ENCODE results near the gene WSB1. TPM values are rescaled to one million over a fixed set of nuclear protein-coding genes. Genes with fewer than 3 reads are reported as not detected.

WSB1 gene
- total RNA-seq, 1 experiment from 2014 or later: 93.1 TPM

DNA sequence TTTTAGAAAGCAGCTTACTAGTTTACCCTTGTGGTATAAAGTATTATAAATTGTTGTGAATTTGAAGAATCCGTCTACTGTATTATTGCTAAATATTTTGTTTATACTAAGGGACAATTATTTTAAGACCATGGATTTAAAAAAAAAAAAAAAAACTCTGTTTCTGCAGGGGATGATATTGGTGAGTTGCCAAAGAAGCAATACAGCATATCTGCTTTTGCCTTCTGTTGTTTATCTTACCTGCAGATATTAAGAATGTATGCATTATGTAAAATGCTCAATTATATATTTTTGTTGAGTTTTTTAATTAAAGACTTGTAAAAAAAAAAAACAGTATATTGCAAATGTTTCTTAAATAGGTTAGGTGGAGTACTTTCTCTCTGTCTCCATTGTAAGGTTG, 19.4 kb downstream of the WSB1 start:
- Mint-ChIP-seq H3K4me3 (ENCODE audit: unreplicated experiment) (no peak overlapping the region), H3K27me3 (ENCODE audit: insufficient read depth, unreplicated experiment) (no peaks in the 10 kb centered on the region), H3K36me3 (ENCODE audit: insufficient read depth, unreplicated experiment) (peaks cover 97% of the 10 kb centered on the region), H3K9me3 (ENCODE audit: unreplicated experiment) (no peaks in the 10 kb centered on the region), H3K27ac (ENCODE audit: low read depth, unreplicated experiment) (no peak overlapping the region), H3K4me1 (ENCODE audit: insufficient read depth, unreplicated experiment) (peaks cover 7% of the 10 kb centered on the region)
- POLR2A ChIA-PET: interaction anchor here (0.7 to 6.0 kb wide), 2 partner anchors 18 to 179 kb away, joined by 3 to 53 read pairs; partner anchors contain the start of gene WSB1
- no TSS peak for BruUV-seq (replicated peaks)
- CTCF ChIA-PET: interaction anchor here (0.7 to 5.4 kb wide), 5 partner anchors 19 to 321 kb away, joined by 3 to 33 read pairs (median 5); no protein-coding TSS in a partner anchor
- no peak for DNase-seq (ENCODE audit: unreplicated experiment)
- TF ChIP-seq, protein P1, sequence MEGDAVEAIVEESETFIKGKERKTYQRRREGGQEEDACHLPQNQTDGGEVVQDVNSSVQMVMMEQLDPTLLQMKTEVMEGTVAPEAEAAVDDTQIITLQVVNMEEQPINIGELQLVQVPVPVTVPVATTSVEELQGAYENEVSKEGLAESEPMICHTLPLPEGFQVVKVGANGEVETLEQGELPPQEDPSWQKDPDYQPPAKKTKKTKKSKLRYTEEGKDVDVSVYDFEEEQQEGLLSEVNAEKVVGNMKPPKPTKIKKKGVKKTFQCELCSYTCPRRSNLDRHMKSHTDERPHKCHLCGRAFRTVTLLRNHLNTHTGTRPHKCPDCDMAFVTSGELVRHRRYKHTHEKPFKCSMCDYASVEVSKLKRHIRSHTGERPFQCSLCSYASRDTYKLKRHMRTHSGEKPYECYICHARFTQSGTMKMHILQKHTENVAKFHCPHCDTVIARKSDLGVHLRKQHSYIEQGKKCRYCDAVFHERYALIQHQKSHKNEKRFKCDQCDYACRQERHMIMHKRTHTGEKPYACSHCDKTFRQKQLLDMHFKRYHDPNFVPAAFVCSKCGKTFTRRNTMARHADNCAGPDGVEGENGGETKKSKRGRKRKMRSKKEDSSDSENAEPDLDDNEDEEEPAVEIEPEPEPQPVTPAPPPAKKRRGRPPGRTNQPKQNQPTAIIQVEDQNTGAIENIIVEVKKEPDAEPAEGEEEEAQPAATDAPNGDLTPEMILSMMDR (IDR thresholded peaks at IDR 0.05; ENCODE audit: unreplicated experiment): no peak
- intact Hi-C loops (cut with micrococcal nuclease): no loop called here

DNA sequence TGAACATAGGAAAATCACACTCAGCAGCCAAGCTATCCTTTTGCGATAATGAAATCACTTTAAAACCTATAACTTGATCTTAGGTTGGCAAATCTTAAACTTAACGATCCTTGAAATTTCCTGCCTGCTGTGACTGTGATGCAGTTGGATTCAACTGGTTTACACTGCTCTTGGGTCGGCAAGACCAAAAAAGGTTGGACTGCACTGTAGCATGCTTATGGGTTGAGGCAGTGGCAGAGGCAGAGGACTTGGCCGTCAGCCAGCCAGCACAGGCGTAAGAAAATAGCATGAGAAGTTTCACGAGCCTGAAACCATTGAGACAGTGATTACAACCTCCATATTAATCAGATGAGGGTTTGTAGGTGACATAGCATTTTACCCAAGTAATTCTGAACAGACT, 21.4 kb downstream of the WSB1 start:
- CTCF ChIA-PET: interaction anchor here (0.6 to 5.4 kb wide), 5 partner anchors 12 to 78 kb away, joined by 3 to 33 read pairs (median 5); partner anchors contain the start of gene WSB1
- DNase-seq (ENCODE audit: unreplicated experiment): peak; percentile 28
- Mint-ChIP-seq H3K4me1 (ENCODE audit: insufficient read depth, unreplicated experiment) (peaks cover 17% of the 10 kb centered on the region), H3K27ac (ENCODE audit: low read depth, unreplicated experiment) (peak overlapping the region; percentile 54), H3K4me3 (ENCODE audit: unreplicated experiment) (no peak overlapping the region), H3K9me3 (ENCODE audit: unreplicated experiment) (no peaks in the 10 kb centered on the region), H3K36me3 (ENCODE audit: insufficient read depth, unreplicated experiment) (peaks cover 90% of the 10 kb centered on the region), H3K27me3 (ENCODE audit: insufficient read depth, unreplicated experiment) (no peaks in the 10 kb centered on the region)
- BruUV-seq (replicated peaks): no TSS peak
- TF ChIP-seq, protein P1 (IDR thresholded peaks at IDR 0.05; ENCODE audit: unreplicated experiment): no peak
- intact Hi-C loops (cut with micrococcal nuclease): no loop called here
- POLR2A ChIA-PET: interaction anchor here (0.7 to 6.0 kb wide), 6 partner anchors 9 to 70 kb away, joined by 3 to 53 read pairs (median 4); partner anchors contain the start of gene WSB1

DNA sequence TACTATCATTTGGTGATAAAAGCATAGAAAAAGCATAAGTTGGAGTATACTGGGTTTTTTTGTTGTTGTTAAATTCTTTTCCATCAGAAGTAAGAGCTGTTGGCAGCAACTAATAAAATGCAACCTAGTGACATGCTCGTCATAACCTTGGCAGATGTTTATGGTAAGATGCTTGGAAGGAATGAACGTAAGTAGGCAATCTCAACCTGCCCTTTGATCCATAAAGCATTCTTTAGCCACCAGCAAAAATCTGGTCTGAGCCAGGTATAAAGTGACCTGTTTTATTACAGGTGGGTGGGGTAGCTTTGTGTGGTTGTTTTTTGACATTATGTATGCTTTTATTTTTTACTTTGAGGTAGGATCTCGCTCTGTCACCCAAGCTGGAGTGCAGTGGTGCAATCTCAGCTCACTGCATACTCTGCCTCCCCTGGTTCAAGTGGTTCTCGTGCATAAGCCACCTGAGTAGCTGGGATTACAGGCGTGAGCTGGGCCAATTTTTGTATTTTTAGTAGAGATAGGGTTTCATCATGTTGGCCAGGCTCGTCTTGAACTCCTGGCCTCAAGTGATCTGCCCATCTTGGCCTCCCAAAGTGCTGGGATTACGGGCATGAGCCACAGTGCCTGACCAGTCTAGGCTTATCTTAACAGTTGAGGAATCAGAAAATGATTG, 22.0 kb downstream of the WSB1 start:
- Mint-ChIP-seq H3K9me3 (ENCODE audit: unreplicated experiment) (no peaks in the 10 kb centered on the region), H3K4me1 (ENCODE audit: insufficient read depth, unreplicated experiment) (peaks cover 17% of the 10 kb centered on the region), H3K27me3 (ENCODE audit: insufficient read depth, unreplicated experiment) (no peaks in the 10 kb centered on the region), H3K36me3 (ENCODE audit: insufficient read depth, unreplicated experiment) (peaks cover 83% of the 10 kb centered on the region), H3K27ac (ENCODE audit: low read depth, unreplicated experiment) (peak overlapping the region; percentile 54), H3K4me3 (ENCODE audit: unreplicated experiment) (no peak overlapping the region)
- intact Hi-C loops (cut with micrococcal nuclease): no loop called here
- TF ChIP-seq, protein P1 (IDR thresholded peaks at IDR 0.05; ENCODE audit: unreplicated experiment): no peak
- ChIA-PET CTCF (interaction anchor here (0.6 to 5.4 kb wide), 9 partner anchors 14 to 79 kb away, joined by 3 to 33 read pairs (median 4); partner anchors contain the start of gene WSB1), POLR2A (interaction anchor here (0.7 to 6.0 kb wide), 5 partner anchors 11 to 70 kb away, joined by 3 to 53 read pairs (median 3); partner anchors contain the start of gene WSB1)
- no peak for DNase-seq (ENCODE audit: unreplicated experiment)
- no TSS peak for BruUV-seq (replicated peaks)

DNA sequence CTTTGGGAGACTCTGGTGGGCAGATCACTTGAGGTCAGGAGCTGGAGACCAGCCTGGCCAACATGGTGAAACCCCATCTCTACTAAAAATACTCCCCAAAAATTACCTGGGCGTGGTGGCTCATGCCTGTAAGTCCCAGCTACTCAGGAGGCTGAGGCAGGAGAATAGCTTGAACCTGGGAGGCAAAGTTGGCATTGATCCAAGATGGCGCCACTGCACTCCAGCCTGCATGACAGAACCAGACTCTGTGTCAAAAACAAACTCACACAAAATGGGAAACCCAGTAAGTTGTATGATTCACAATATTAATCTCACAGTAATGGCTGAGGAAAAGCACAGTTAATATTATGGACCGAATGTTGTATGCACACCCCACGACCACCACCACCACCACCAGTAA, 24.3 kb downstream of the WSB1 start:
- Mint-ChIP-seq H3K27ac (ENCODE audit: low read depth, unreplicated experiment) (no peak overlapping the region), H3K9me3 (ENCODE audit: unreplicated experiment) (no peaks in the 10 kb centered on the region), H3K27me3 (ENCODE audit: insufficient read depth, unreplicated experiment) (no peaks in the 10 kb centered on the region), H3K36me3 (ENCODE audit: insufficient read depth, unreplicated experiment) (peaks cover 60% of the 10 kb centered on the region), H3K4me3 (ENCODE audit: unreplicated experiment) (no peak overlapping the region), H3K4me1 (ENCODE audit: insufficient read depth, unreplicated experiment) (peaks cover 21% of the 10 kb centered on the region)
- no peak for DNase-seq (ENCODE audit: unreplicated experiment)
- CTCF ChIA-PET: interaction anchor here (0.6 to 3.9 kb wide), 3 partner anchors 67 to 103 kb away, joined by 3 to 17 read pairs (median 3); no protein-coding TSS in a partner anchor
- POLR2A ChIA-PET: interaction anchor here (0.9 to 3.8 kb wide), 2 partner anchors 13 to 23 kb away, joined by 3 to 33 read pairs; partner anchors contain the start of gene WSB1
- BruUV-seq (replicated peaks): no TSS peak
- TF ChIP-seq, protein P1 (IDR thresholded peaks at IDR 0.05; ENCODE audit: unreplicated experiment): no peak
- intact Hi-C loops (cut with micrococcal nuclease): no loop called here
